ENCODE data around the gene BFSP1. TPM values are rescaled to one million over a fixed set of nuclear protein-coding genes. Genes with fewer than 3 reads are reported as not detected.
A peak's percentile ranks its signal among the peaks of the same experiment; 100 is the strongest.

Gene BFSP1
- 1 to 10 TPM; 1.7 to 3.2 TPM for total RNA-seq

- peak; percentile 71 for DNase-seq
- Mint-ChIP-seq H3K4me1 (peaks cover 28% of the 10 kb centered on the region), H3K4me3 (peak within 1 kb of the TSS; percentile 84), H3K27ac (peak within 1 kb of the TSS; percentile 92), H3K9me3 (ENCODE audit: low read depth) (no peaks in the 10 kb centered on the region), H3K27me3 (peaks cover 16% of the 10 kb centered on the region), H3K36me3 (no peaks in the 10 kb centered on the region)
- ATAC-seq, result peak; percentile 81
- CTCF ChIA-PET, result interaction anchor here (0.8 to 5.1 kb wide), 12 partner anchors 14 to 459 kb away, joined by 3 to 37 read pairs (median 4); partner anchors contain the start of gene RRBP1
Observed at GRCh38 chr20:17530716-17531664, at the start of gene BFSP1. Gene BFSP1 (minus strand): TSS chr20:17531379. CDS start chr20:17531329, 50 bp downstream.

- DNase-seq (no peak), ATAC-seq (no peak)
- no peak overlapping the region for H3K27ac Mint-ChIP-seq
- H3K27me3 Mint-ChIP-seq, result no peaks in the 10 kb centered on the region
- peaks cover 19% of the 10 kb centered on the region for H3K4me1 Mint-ChIP-seq
- peaks cover 11% of the 10 kb centered on the region for H3K36me3 Mint-ChIP-seq
- CTCF ChIA-PET, result no interaction called here
- H3K4me3 Mint-ChIP-seq, result no peak overlapping the region
- H3K9me3 Mint-ChIP-seq (ENCODE audit: low read depth), result no peaks in the 10 kb centered on the region
Observed at GRCh38 chr20:17580895-17581294, 49.7 kb upstream of the BFSP1 start.

- H3K36me3 Mint-ChIP-seq, result peaks cover 11% of the 10 kb centered on the region
- H3K27ac Mint-ChIP-seq, result no peak overlapping the region
- CTCF ChIA-PET, result interaction anchor here (1.3 kb wide), 1 partner anchor 8 kb away, joined by 3 read pairs; no protein-coding TSS in a partner anchor
- no peaks in the 10 kb centered on the region for H3K27me3 Mint-ChIP-seq
- H3K4me1 Mint-ChIP-seq, result peaks cover 17% of the 10 kb centered on the region
- no peak overlapping the region for H3K4me3 Mint-ChIP-seq
- H3K9me3 Mint-ChIP-seq (ENCODE audit: low read depth), result no peaks in the 10 kb centered on the region
- ATAC-seq, result no peak
- no peak for DNase-seq
Observed at GRCh38 chr20:17579369-17580039, 48.3 kb upstream of the BFSP1 start.

- H3K27ac Mint-ChIP-seq, result no peak overlapping the region
- peaks cover 30% of the 10 kb centered on the region for H3K4me1 Mint-ChIP-seq
- no peaks in the 10 kb centered on the region for H3K9me3 Mint-ChIP-seq (ENCODE audit: low read depth)
- no peak overlapping the region for H3K4me3 Mint-ChIP-seq
- no peak for DNase-seq
- no peaks in the 10 kb centered on the region for H3K27me3 Mint-ChIP-seq
- ATAC-seq, result no peak
- peaks cover 9% of the 10 kb centered on the region for H3K36me3 Mint-ChIP-seq
- CTCF ChIA-PET, result no interaction called here
Observed at GRCh38 chr20:17576215-17576614, 45.0 kb upstream of the BFSP1 start.

GRCh38 chr20:17573463-17573862, 42.3 kb upstream of the BFSP1 start:
- CTCF ChIA-PET, result interaction anchor here (0.8 to 4.7 kb wide), 8 partner anchors 14 to 396 kb away, joined by 3 to 27 read pairs (median 6); partner anchors contain the start of genes BFSP1 and RRBP1
- Mint-ChIP-seq H3K4me3 (no peak overlapping the region), H3K9me3 (ENCODE audit: low read depth) (no peaks in the 10 kb centered on the region), H3K27ac (no peak overlapping the region), H3K36me3 (peaks cover 5% of the 10 kb centered on the region), H3K27me3 (peaks cover 2% of the 10 kb centered on the region), H3K4me1 (peaks cover 26% of the 10 kb centered on the region)
- DNase-seq (no peak), ATAC-seq (no peak)

GRCh38 chr20:17572034-17572638, 41.0 kb upstream of the BFSP1 start:
- Mint-ChIP-seq H3K4me3 (peak overlapping the region; percentile 31), H3K27me3 (peaks cover 10% of the 10 kb centered on the region), H3K4me1 (peaks cover 29% of the 10 kb centered on the region), H3K9me3 (ENCODE audit: low read depth) (no peaks in the 10 kb centered on the region), H3K27ac (no peak overlapping the region), H3K36me3 (peaks cover 5% of the 10 kb centered on the region)
- ATAC-seq, result no peak
- CTCF ChIA-PET, result interaction anchor here (0.9 to 4.7 kb wide), 8 partner anchors 14 to 367 kb away, joined by 4 to 27 read pairs (median 14); partner anchors contain the start of gene RRBP1
- no peak for DNase-seq

- peaks cover 29% of the 10 kb centered on the region for H3K4me1 Mint-ChIP-seq
- ATAC-seq (peak; percentile 32), DNase-seq (peak; percentile 49)
- H3K9me3 Mint-ChIP-seq (ENCODE audit: low read depth), result no peaks in the 10 kb centered on the region
- H3K36me3 Mint-ChIP-seq, result peaks cover 5% of the 10 kb centered on the region
- peak overlapping the region; percentile 88 for H3K4me3 Mint-ChIP-seq
- H3K27ac Mint-ChIP-seq, result peak overlapping the region; percentile 86
- peaks cover 12% of the 10 kb centered on the region for H3K27me3 Mint-ChIP-seq
- CTCF ChIA-PET, result interaction anchor here (0.7 to 4.7 kb wide), 16 partner anchors 8 to 368 kb away, joined by 3 to 27 read pairs (median 5); partner anchors contain the start of gene RRBP1
Observed at GRCh38 chr20:17571153-17571527, 40.0 kb upstream of the BFSP1 start.

- ATAC-seq (peak; percentile 47), DNase-seq (peak; percentile 47)
- H3K27ac Mint-ChIP-seq, result peak overlapping the region; percentile 86
- no peaks in the 10 kb centered on the region for H3K9me3 Mint-ChIP-seq (ENCODE audit: low read depth)
- peaks cover 29% of the 10 kb centered on the region for H3K4me1 Mint-ChIP-seq
- peak overlapping the region; percentile 88 for H3K4me3 Mint-ChIP-seq
- CTCF ChIA-PET, result interaction anchor here (0.7 to 4.7 kb wide), 19 partner anchors 9 to 332 kb away, joined by 3 to 27 read pairs (median 4); partner anchors contain the start of genes BFSP1 and RRBP1
- peaks cover 14% of the 10 kb centered on the region for H3K27me3 Mint-ChIP-seq
- peaks cover 5% of the 10 kb centered on the region for H3K36me3 Mint-ChIP-seq
Observed at GRCh38 chr20:17570347-17571152, 39.4 kb upstream of the BFSP1 start.

- H3K9me3 Mint-ChIP-seq (ENCODE audit: low read depth), result no peaks in the 10 kb centered on the region
- peaks cover 29% of the 10 kb centered on the region for H3K4me1 Mint-ChIP-seq
- H3K27ac Mint-ChIP-seq, result peak within 1 kb of the TSS; percentile 89
- peak; percentile 91 for DNase-seq
- H3K27me3 Mint-ChIP-seq, result peaks cover 21% of the 10 kb centered on the region
- peaks cover 5% of the 10 kb centered on the region for H3K36me3 Mint-ChIP-seq
- peak within 1 kb of the TSS; percentile 88 for H3K4me3 Mint-ChIP-seq
- peak; percentile 90 for ATAC-seq
- CTCF ChIA-PET, result interaction anchor here (0.8 to 4.7 kb wide), 16 partner anchors 12 to 333 kb away, joined by 3 to 27 read pairs (median 4); partner anchors contain the start of gene RRBP1
Observed at GRCh38 chr20:17569616-17570346, 38.6 kb upstream of the BFSP1 start, which contains the start of gene DSTN. Gene DSTN (plus strand): TSS chr20:17570075. CDS start chr20:17570209, 134 bp downstream.

GRCh38 chr20:17568972-17569521, 37.9 kb upstream of the BFSP1 start:
- ATAC-seq (no peak), DNase-seq (no peak)
- CTCF ChIA-PET, result interaction anchor here (0.8 to 4.7 kb wide), 5 partner anchors 33 to 114 kb away, joined by 3 to 27 read pairs (median 16); partner anchors contain the start of gene RRBP1

GRCh38 chr20:17568045-17568788, 37.0 kb upstream of the BFSP1 start:
- ATAC-seq, result no peak
- DNase-seq, result no peak
- Mint-ChIP-seq H3K27ac (no peak overlapping the region), H3K4me1 (peaks cover 25% of the 10 kb centered on the region), H3K9me3 (ENCODE audit: low read depth) (no peaks in the 10 kb centered on the region), H3K36me3 (peaks cover 3% of the 10 kb centered on the region), H3K4me3 (peak overlapping the region; percentile 52), H3K27me3 (peaks cover 24% of the 10 kb centered on the region)
- CTCF ChIA-PET, result no interaction called here

More at GRCh38 chr20:17568972-17569521, 37.9 kb upstream of the BFSP1 start:
- H3K27me3 Mint-ChIP-seq, result peaks cover 24% of the 10 kb centered on the region
- peak overlapping the region; percentile 45 for H3K4me3 Mint-ChIP-seq
- H3K9me3 Mint-ChIP-seq (ENCODE audit: low read depth), result no peaks in the 10 kb centered on the region
- peaks cover 5% of the 10 kb centered on the region for H3K36me3 Mint-ChIP-seq
- no peak overlapping the region for H3K27ac Mint-ChIP-seq
- H3K4me1 Mint-ChIP-seq, result peaks cover 29% of the 10 kb centered on the region
